Loucy (cell line): Measurements from ENCODE around the gene CLSTN2.

Source experiments
- H2AFZ ChIP-seq: fragments of 200-600 bp; sonication (generic); 2 replicates; pipeline ENCODE4 v1.6.0; 2016; ENCODE audit warnings: antibody characterized with exemption, mild to moderate bottlenecking, low read length, moderate library complexity
- H3F3A ChIP-seq: fragments of 200-600 bp; 2 replicates; pipeline ENCODE4 v1.6.0; 2016; ENCODE audit warnings: antibody characterized with exemption, low read depth, mild to moderate bottlenecking
- H3K27me3 ChIP-seq: fragments of 200-600 bp; sonication (generic); 2 replicates; pipeline ENCODE4 v1.6.1; 2014; ENCODE audit warnings: low read length, mild to moderate bottlenecking; ENCODE audit not compliant: insufficient read depth, poor library complexity, severe bottlenecking
- H3K36me3 ChIP-seq: fragments of 200-600 bp; sonication (generic); 2 replicates; pipeline ENCODE4 v1.6.1; 2016; ENCODE audit warnings: low read length; ENCODE audit not compliant: insufficient read depth
- H3K4me1 ChIP-seq: fragments of 200-600 bp; sonication (generic); 2 replicates; pipeline ENCODE4 v1.5.1; 2014; ENCODE audit warnings: low read length, mild to moderate bottlenecking; ENCODE audit not compliant: insufficient read depth, poor library complexity, severe bottlenecking
- H3K4me2 ChIP-seq: fragments of 200-600 bp; sonication (generic); 2 replicates; pipeline ENCODE4 v1.6.0; 2014; ENCODE audit warnings: antibody characterized with exemption, low read length, low read depth, mild to moderate bottlenecking; ENCODE audit not compliant: poor library complexity, severe bottlenecking
- H3K4me3 ChIP-seq: fragments of 200-600 bp; sonication (generic); 2 replicates; pipeline ENCODE4 v1.5.1; 2014; ENCODE audit warnings: low read length, mild to moderate bottlenecking, mixed read lengths; ENCODE audit not compliant: poor library complexity, severe bottlenecking
- H3K79me2 ChIP-seq: fragments of 200-600 bp; sonication (generic); 2 replicates; pipeline ENCODE4 v1.6.1; 2014; ENCODE audit warnings: low read length; ENCODE audit not compliant: insufficient read depth
- H3K9ac ChIP-seq: fragments of 200-600 bp; sonication (generic); 2 replicates; pipeline ENCODE4 v1.6.0; 2014; ENCODE audit warnings: mild to moderate bottlenecking, low read depth, low read length, moderate library complexity; ENCODE audit not compliant: poor library complexity, severe bottlenecking
- H3K9me2 ChIP-seq: fragments of 200-600 bp; sonication (generic); replicated peaks from 2 replicates; pipeline ENCODE4 v1.6.1; 2016; ENCODE audit warnings: low read depth, low read length, mixed read lengths
- H3K9me3 ChIP-seq: fragments of 200-600 bp; sonication (generic); 2 replicates; pipeline ENCODE4 v1.6.1; 2014; ENCODE audit warnings: mild to moderate bottlenecking, antibody characterized with exemption, low read length, low read depth; ENCODE audit not compliant: insufficient read depth
- H4K20me1 ChIP-seq: fragments of 200-600 bp; sonication (generic); 2 replicates; pipeline ENCODE4 v1.6.0; 2014; ENCODE audit warnings: antibody characterized with exemption, low read length, mild to moderate bottlenecking; ENCODE audit not compliant: insufficient read depth, poor library complexity, severe bottlenecking
- CTCF ChIP-seq: fragments of 200-600 bp; sonication (generic); conservative IDR thresholded peaks from 2 replicates; pipeline ENCODE4 v1.5.1; 2014; ENCODE audit warnings: mild to moderate bottlenecking, antibody characterized with exemption, low read length
- EZH2phosphoT487 ChIP-seq: fragments of 200-600 bp; IDR thresholded peaks from 2 replicates; pipeline ENCODE4 v1.6.1; 2018; ENCODE audit warnings: antibody characterized with exemption, mild to moderate bottlenecking, moderate library complexity, borderline replicate concordance

Gene CLSTN2

GRCh38 chr3:140088058-140088457 is 153.1 kb downstream of the CLSTN2 start:
- Histone ChIP-seq H3K4me3 (no peak overlapping the region), H3K9ac (no peak overlapping the region), H3F3A (no peaks in the 10 kb centered on the region), H3K9me2 (no peaks in the 10 kb centered on the region), H4K20me1 (no peaks in the 10 kb centered on the region), H3K4me2 (no peak overlapping the region), H2AFZ (no peak overlapping the region), H3K9me3 (no peaks in the 10 kb centered on the region), H3K79me2 (no peaks in the 10 kb centered on the region), H3K27me3 (no peaks in the 10 kb centered on the region), H3K4me1 (no peaks in the 10 kb centered on the region), H3K36me3 (no peaks in the 10 kb centered on the region)
- TF ChIP-seq EZH2phosphoT487 = no peak
- TF ChIP-seq CTCF = no peak

GRCh38 chr3:140088513-140088912 is 153.5 kb downstream of the CLSTN2 start:
- Histone ChIP-seq H4K20me1 (no peaks in the 10 kb centered on the region), H3K4me3 (no peak overlapping the region), H3K27me3 (no peaks in the 10 kb centered on the region), H3K4me1 (no peaks in the 10 kb centered on the region), H3K79me2 (no peaks in the 10 kb centered on the region), H3K9me3 (no peaks in the 10 kb centered on the region), H2AFZ (no peak overlapping the region), H3K36me3 (no peaks in the 10 kb centered on the region), H3F3A (no peaks in the 10 kb centered on the region), H3K9ac (no peak overlapping the region), H3K9me2 (no peaks in the 10 kb centered on the region), H3K4me2 (no peak overlapping the region)
- TF ChIP-seq EZH2phosphoT487 (no peak), CTCF (no peak)

- Histone ChIP-seq H4K20me1 (no peaks in the 10 kb centered on the region), H3K27me3 (no peaks in the 10 kb centered on the region), H3F3A (no peaks in the 10 kb centered on the region), H3K9ac (no peak overlapping the region), H3K9me3 (no peaks in the 10 kb centered on the region), H3K79me2 (no peaks in the 10 kb centered on the region), H2AFZ (no peak overlapping the region), H3K9me2 (no peaks in the 10 kb centered on the region), H3K4me3 (no peak overlapping the region), H3K4me1 (no peaks in the 10 kb centered on the region), H3K36me3 (no peaks in the 10 kb centered on the region), H3K4me2 (no peak overlapping the region)
- TF ChIP-seq CTCF = no peak
- no peak for TF ChIP-seq EZH2phosphoT487
Measured at GRCh38 chr3:140089403-140090072, 154.6 kb downstream of the CLSTN2 start.
